ENCODE data around the gene DUSP18.
"Not testable (repeated sequence)": the region's sequence is repeated elsewhere in the genome, so short reads cannot be mapped to it uniquely, and the experiment has no call there.

Gene DUSP18

GRCh38 chr22:30681831-30682230 lies 14.2 kb upstream of the DUSP18 start:
- Histone ChIP-seq H3K9me3 (ENCODE audit: insufficient read depth, low read length, severe bottlenecking) (no peaks in the 10 kb centered on the region), H3K4me1 (ENCODE audit: insufficient read depth, low read length) (no peaks in the 10 kb centered on the region), H3K36me3 (ENCODE audit: insufficient read depth, low read length) (no peaks in the 10 kb centered on the region), H3K9ac (ENCODE audit: low read depth, low read length) (no peak overlapping the region), H3K4me3 (ENCODE audit: low read depth in 1 of 2, low read length in 2 of 2) (no peak overlapping the region), H3K27ac (ENCODE audit: low read length) (no peak overlapping the region), H3K27me3 (ENCODE audit: insufficient read depth, low read length, poor library complexity) (peaks cover 8% of the 10 kb centered on the region), H2AFZ (ENCODE audit: low read depth, low read length) (no peak overlapping the region), H4K20me1 (ENCODE audit: insufficient read depth, low read length) (0 out of 2 replicates have a peak, but pooled peaks cover 3% of the 10 kb centered on the region), H3K4me2 (ENCODE audit: insufficient read depth, low read length) (no peak overlapping the region), H3K79me2 (ENCODE audit: insufficient read depth, low read length) (no peaks in the 10 kb centered on the region)
- ATAC-seq (ENCODE audit: insufficient read depth, low read depth) (no peak), DNase-seq (no peak)
- TF ChIP-seq CTCF (IDR thresholded peaks at IDR 0.05; ENCODE audit: borderline replicate concordance, extremely low read depth, low read length, poor library complexity, severe bottlenecking) (no peak), EZH2 (IDR thresholded peaks at IDR 0.05; ENCODE audit: borderline replicate concordance, low read depth, low read length, severe bottlenecking) (no peak)

DNA sequence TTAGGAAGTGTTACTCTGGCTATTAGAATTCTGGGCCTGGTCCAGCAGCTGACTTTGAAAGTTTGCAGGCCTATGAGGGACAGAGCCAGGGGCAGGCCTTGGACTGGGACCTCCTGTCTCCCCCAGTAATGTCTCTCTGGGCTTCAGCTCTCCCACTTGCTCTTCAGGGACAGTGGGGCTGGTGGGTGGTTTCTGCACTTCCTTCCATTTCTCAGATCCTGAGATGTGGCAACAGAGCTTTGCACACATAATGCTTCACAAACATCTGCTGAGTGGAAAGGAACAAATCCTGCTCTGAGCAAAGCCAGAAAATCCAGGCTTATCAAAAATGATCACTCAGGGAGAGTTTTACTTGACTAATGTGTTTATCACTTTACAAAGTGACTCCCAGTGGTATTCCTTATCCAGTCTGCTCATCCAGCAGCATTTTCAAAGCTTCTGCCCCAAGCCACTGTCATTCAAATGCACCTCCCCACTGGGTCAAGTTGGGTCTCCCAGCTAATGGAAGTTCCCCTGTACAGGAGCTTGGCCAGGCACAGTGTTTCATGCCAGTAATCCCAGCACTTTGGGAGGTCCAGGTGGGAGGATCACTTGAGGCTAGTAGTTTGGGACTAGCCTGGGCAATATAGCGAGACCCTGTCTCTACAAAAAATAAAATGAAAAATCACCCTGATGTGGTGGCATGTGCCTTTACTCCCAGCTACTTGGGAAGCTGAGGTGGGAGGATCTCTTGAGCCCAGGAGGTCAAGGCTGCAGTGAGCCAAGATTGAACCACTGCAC lies 13.5 kb upstream of the DUSP18 start:
- Histone ChIP-seq H3K4me2 (ENCODE audit: insufficient read depth, low read length) (no peak overlapping the region), H3K9ac (ENCODE audit: low read depth, low read length) (no peak overlapping the region), H3K79me2 (ENCODE audit: insufficient read depth, low read length) (no peaks in the 10 kb centered on the region), H3K9me3 (ENCODE audit: insufficient read depth, low read length, severe bottlenecking) (no peaks in the 10 kb centered on the region), H3K27me3 (ENCODE audit: insufficient read depth, low read length, poor library complexity) (peaks cover 8% of the 10 kb centered on the region), H2AFZ (ENCODE audit: low read depth, low read length) (no peak overlapping the region), H3K4me3 (ENCODE audit: low read depth in 1 of 2, low read length in 2 of 2) (no peak overlapping the region), H3K36me3 (ENCODE audit: insufficient read depth, low read length) (no peaks in the 10 kb centered on the region), H3K27ac (ENCODE audit: low read length) (no peak overlapping the region), H4K20me1 (ENCODE audit: insufficient read depth, low read length) (0 out of 2 replicates have a peak, but pooled peaks cover 3% of the 10 kb centered on the region), H3K4me1 (ENCODE audit: insufficient read depth, low read length) (no peaks in the 10 kb centered on the region)
- DNase-seq (no peak), ATAC-seq (ENCODE audit: insufficient read depth, low read depth) (no peak)
- TF ChIP-seq CTCF (IDR thresholded peaks at IDR 0.05; ENCODE audit: borderline replicate concordance, extremely low read depth, low read length, poor library complexity, severe bottlenecking): no peak
- no peak for TF ChIP-seq EZH2 (IDR thresholded peaks at IDR 0.05; ENCODE audit: borderline replicate concordance, low read depth, low read length, severe bottlenecking)

- H3K36me3 ChIP-seq (ENCODE audit: insufficient read depth, low read length); H3K79me2 ChIP-seq (ENCODE audit: insufficient read depth, low read length); H4K20me1 ChIP-seq (ENCODE audit: insufficient read depth, low read length); ATAC-seq (ENCODE audit: insufficient read depth, low read depth); H3K9ac ChIP-seq (ENCODE audit: low read depth, low read length); H3K27me3 ChIP-seq (ENCODE audit: insufficient read depth, low read length, poor library complexity); H3K27ac ChIP-seq (ENCODE audit: low read length); H2AFZ ChIP-seq (ENCODE audit: low read depth, low read length); H3K4me1 ChIP-seq (ENCODE audit: insufficient read depth, low read length); H3K4me3 ChIP-seq (ENCODE audit: low read depth in 1 of 2, low read length in 2 of 2); DNase-seq; H3K9me3 ChIP-seq (ENCODE audit: insufficient read depth, low read length, severe bottlenecking); H3K4me2 ChIP-seq (ENCODE audit: insufficient read depth, low read length): not testable (repeated sequence)
Observed at GRCh38 chr22:30679895-30680690, 12.4 kb upstream of the DUSP18 start.

DNA sequence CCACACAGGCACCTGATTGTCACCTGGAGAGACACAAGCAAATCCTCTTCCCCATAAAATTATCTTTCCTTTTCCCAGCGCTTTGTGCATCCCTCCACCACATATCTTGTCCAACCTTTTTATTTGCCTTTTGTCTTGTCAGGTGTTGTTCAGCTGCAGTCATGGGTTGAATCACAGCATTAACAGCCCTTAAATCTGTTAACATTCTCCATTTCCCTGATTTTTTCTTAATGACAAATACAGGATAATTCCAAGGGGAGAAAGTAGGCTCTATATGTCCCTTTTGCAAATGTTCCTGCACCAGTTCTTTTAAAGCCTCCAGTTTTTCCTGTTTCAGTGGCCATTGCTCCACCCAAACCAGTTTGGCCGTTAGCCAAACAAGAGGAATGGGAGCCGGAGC lies 8.9 kb upstream of the DUSP18 start:
- not testable (repeated sequence) for H3K4me2 ChIP-seq (ENCODE audit: insufficient read depth, low read length); H3K27me3 ChIP-seq (ENCODE audit: insufficient read depth, low read length, poor library complexity); DNase-seq; H3K4me3 ChIP-seq (ENCODE audit: low read depth in 1 of 2, low read length in 2 of 2); H3K9ac ChIP-seq (ENCODE audit: low read depth, low read length); H3K27ac ChIP-seq (ENCODE audit: low read length); H4K20me1 ChIP-seq (ENCODE audit: insufficient read depth, low read length); H3K79me2 ChIP-seq (ENCODE audit: insufficient read depth, low read length); H3K9me3 ChIP-seq (ENCODE audit: insufficient read depth, low read length, severe bottlenecking); H3K4me1 ChIP-seq (ENCODE audit: insufficient read depth, low read length); ATAC-seq (ENCODE audit: insufficient read depth, low read depth); H3K36me3 ChIP-seq (ENCODE audit: insufficient read depth, low read length); H2AFZ ChIP-seq (ENCODE audit: low read depth, low read length)
